GM12878 (cell line): ENCODE data around the gene STEAP3. TPM values are rescaled to one million over a fixed set of nuclear protein-coding genes. Genes with fewer than 3 reads are reported as not detected.

Source experiments
- ATAC-seq: fragments of 200-7000 bp; cut with Tn5 transposase; 3 replicates; pipeline ENCODE4 v1.9.1; 2020; ENCODE audit warnings: mild to moderate bottlenecking, moderate library complexity
- BruUV-seq: library from RNA; stranded (reverse); fragments of 400-500 nt; replicated peaks from 2 replicates; lab custom pipeline; 2021; lab: Mats Ljungman, UMichigan
- CTCF ChIA-PET: fragments of 300-600 bp; sonication (Branson Sonifier 250); formaldehyde crosslinking; extraction: SDS; loops from one replicate; lab custom pipeline; 2021; ENCODE audit warnings: inconsistent platforms; lab: Yijun Ruan, JAX
- POLR2A ChIA-PET: fragments of 350-600 bp; formaldehyde crosslinking; extraction: SDS; loops from one replicate; lab custom pipeline; 2021; ENCODE audit warnings: inconsistent platforms; lab: Charles Lee
- RAD21 ChIA-PET: fragments of 300-600 bp; sonication (Branson Sonifier 250); formaldehyde crosslinking; loops from one replicate; lab custom pipeline; 2023; ENCODE audit warnings: antibody characterized with exemption; ENCODE audit not compliant: unreplicated experiment; lab: Charles Lee
- SMC1A ChIA-PET: fragments of 300-600 bp; sonication (Branson Sonifier 250); formaldehyde crosslinking; loops from one replicate; lab custom pipeline; 2023; ENCODE audit not compliant: unreplicated experiment, uncharacterized antibody; lab: Charles Lee
- DNase-seq: peaks from one replicate; pipeline ENCODE4 v3.0.0-alpha.2; 2011; ENCODE audit warnings: low read depth, low spot score
- FAIRE-seq: peaks from 3 replicates; lab custom pipeline; 2011; peaks lifted over from hg19 to GRCh38; lab: Jason Lieb, UNC
- H2AFZ ChIP-seq: 2 replicates; pipeline ENCODE4 v1.6.0; 2011; ENCODE audit warnings: low read depth, low read length, control low read depth; ENCODE audit not compliant: control insufficient read depth
- H3K27ac ChIP-seq: 2 replicates; pipeline ENCODE4 v1.5.1; 2011; ENCODE audit warnings: control low read depth; ENCODE audit not compliant: control insufficient read depth, insufficient read depth
- H3K27me3 ChIP-seq, 2 experiments: replicated peaks in 1 of 2; 2 replicates each; pipeline versions ENCODE4 v1.6.0 to v1.6.1; 2011; ENCODE audit warnings: low read length in 1 of 2; ENCODE audit not compliant: control insufficient read depth in 2 of 2, insufficient read depth in 2 of 2
- H3K36me3 ChIP-seq, 2 experiments: 2 replicates each; pipeline ENCODE4 v1.5.1; 2011; ENCODE audit warnings: low read length in 1 of 2; ENCODE audit not compliant: control insufficient read depth in 2 of 2, insufficient read depth in 2 of 2
- H3K4me1 ChIP-seq: 2 replicates; pipeline ENCODE4 v1.6.1; 2011; ENCODE audit warnings: mild to moderate bottlenecking, low read length, moderate library complexity, mixed read lengths; ENCODE audit not compliant: control insufficient read depth, insufficient read depth
- H3K4me2 ChIP-seq: 2 replicates; pipeline ENCODE4 v1.6.0; 2011; ENCODE audit warnings: control low read depth; ENCODE audit not compliant: control insufficient read depth, insufficient read depth
- H3K4me3 ChIP-seq: fragments of 200-600 bp; sonication (generic); 2 replicates; pipeline ENCODE4 v1.5.1; 2016
- H3K79me2 ChIP-seq: 2 replicates; pipeline ENCODE4 v1.6.0; 2011; ENCODE audit warnings: low read length; ENCODE audit not compliant: control insufficient read depth, insufficient read depth
- H3K9ac ChIP-seq: 2 replicates; pipeline ENCODE4 v1.8.0; 2011; ENCODE audit warnings: low read length, control low read depth, mixed read lengths; ENCODE audit not compliant: control insufficient read depth, insufficient read depth
- H3K9me3 ChIP-seq: replicated peaks from 3 replicates; pipeline ENCODE4 v1.5.1; 2011; ENCODE audit warnings: mild to moderate bottlenecking, low read length; ENCODE audit not compliant: control insufficient read depth, insufficient read depth
- H4K20me1 ChIP-seq: 2 replicates; pipeline ENCODE4 v1.6.0; 2011; ENCODE audit not compliant: control insufficient read depth, insufficient read depth
- E2F4 ChIP-seq: IDR thresholded peaks from 2 replicates; pipeline ENCODE4 v1.6.1; 2012; ENCODE audit warnings: low read depth, low read length, improper control_type of control experiment
- EGR1 ChIP-seq, 2 experiments: IDR thresholded peaks; 1 replicate in 1 of 2; 2 replicates in 1 of 2; pipeline ENCODE4 v1.6.1; 2011 to 2012; ENCODE audit warnings: low read depth in 2 of 2, low read length in 2 of 2, borderline replicate concordance in 1 of 2, mild to moderate bottlenecking in 1 of 2, moderate library complexity in 1 of 2
- EZH2 ChIP-seq: IDR thresholded peaks from 2 replicates; pipeline ENCODE4 v1.6.1; 2012; ENCODE audit warnings: low read depth, mild to moderate bottlenecking, control low read depth, inconsistent platforms, low read length, borderline replicate concordance; ENCODE audit not compliant: control insufficient read depth
- MYB ChIP-seq: fragments of 150-350 bp; IDR thresholded peaks from 2 replicates; pipeline ENCODE4 v1.6.1; 2014; ENCODE audit warnings: mild to moderate bottlenecking, low read depth, low read length, borderline replicate concordance
- NFXL1 ChIP-seq: fragments of 450-650 bp; IDR thresholded peaks from 2 replicates; pipeline ENCODE4 v1.6.1; 2017; ENCODE audit warnings: antibody characterized with exemption, mild to moderate bottlenecking, borderline replicate concordance
- NKRF ChIP-seq: fragments of 450-650 bp; conservative IDR thresholded peaks from 2 replicates; pipeline ENCODE4 v1.6.1; 2017; ENCODE audit warnings: mild to moderate bottlenecking, moderate library complexity
- PAX5 ChIP-seq: IDR thresholded peaks from 2 replicates; pipeline ENCODE4 v1.6.1; 2011; ENCODE audit warnings: low read depth, low read length, borderline replicate concordance
- PML ChIP-seq: IDR thresholded peaks from 2 replicates; pipeline ENCODE4 v1.6.1; 2012; ENCODE audit warnings: low read length, inconsistent platforms
- POLR2AphosphoS5 ChIP-seq: IDR thresholded peaks from 2 replicates; pipeline ENCODE4 v1.6.1; 2011; ENCODE audit warnings: mild to moderate bottlenecking, low read length, inconsistent platforms
- RB1 ChIP-seq: fragments of 450-650 bp; formaldehyde crosslinking; IDR thresholded peaks from 2 replicates; pipeline ENCODE4 v1.6.1; 2017; ENCODE audit warnings: mild to moderate bottlenecking, borderline replicate concordance
- SREBF2 ChIP-seq: IDR thresholded peaks from 2 replicates; pipeline ENCODE4 v1.6.1; 2012; ENCODE audit warnings: mild to moderate bottlenecking, low read length
- STAT1 ChIP-seq: fragments of 450-650 bp; conservative IDR thresholded peaks from 2 replicates; pipeline ENCODE4 v1.6.1; 2014; ENCODE audit warnings: antibody characterized with exemption, mild to moderate bottlenecking
- STAT3 ChIP-seq: IDR thresholded peaks from 2 replicates; pipeline ENCODE4 v1.6.1; 2011; ENCODE audit warnings: low read depth, low read length, improper control_type of control experiment
- ZBED1 ChIP-seq: IDR thresholded peaks from 2 replicates; pipeline ENCODE4 v1.6.1; 2016; ENCODE audit warnings: borderline replicate concordance
- ZNF217 ChIP-seq: fragments of 450-650 bp; IDR thresholded peaks from 2 replicates; pipeline ENCODE4 v1.6.1; 2017; ENCODE audit warnings: antibody characterized with exemption, mild to moderate bottlenecking
- WGBS: methylation state at CpG from one replicate; pipeline ENCODE4 v1.1.6; 2016; ENCODE audit warnings: low lambda C conversion rate; ENCODE audit not compliant: insufficient replicate concordance, insufficient coverage; ENCODE audit errors: missing lambda C conversion rate; 5-methylcytosine and 5-hydroxymethylcytosine counted together
- in situ Hi-C: fragments of 300-500 bp; cut with MboI; formaldehyde crosslinking; loops from 9 replicates; pipeline ENCODE4 v1.14.3; 2018; ENCODE audit warnings: mixed read lengths
- intact Hi-C: fragments of 100-400 bp; cut with micrococcal nuclease; formaldehyde crosslinking; loops from one replicate; pipeline ENCODE4 v1.14.2; 2022; ENCODE audit not compliant: unreplicated experiment
- polyA plus RNA-seq, 11 experiments: library from polyadenylated mRNA; depleted of rRNA in 4 of 11; unstranded in 6 of 11; stranded (reverse) in 5 of 11; fragments of >200 nt; fragmentation: Nextera tagmentation in 4 of 11; fragmentation: Illumina TruSeq in 1 of 11; extraction: Ambion mirVana in 4 of 11; extraction: Trizol in 1 of 11; gene quantifications; 1 replicate in 1 of 11; 2 replicates in 10 of 11; pipeline versions ENCODE4 v1.2.1 to v1.2.3, GENCODE V29; 2011 to 2016; ENCODE audit warnings: inconsistent platforms in 2 of 11, missing spikeins in 2 of 11, low read depth in 1 of 11
- total RNA-seq, 4 experiments: library from RNA; depleted of rRNA in 3 of 4; stranded (reverse); fragments of >200 nt in 3 of 4; fragmentation: Illumina TruSeq in 1 of 4; extraction: Trizol in 1 of 4; gene quantifications; 2 replicates each; pipeline versions ENCODE4 v1.2.1 to v1.2.3, GENCODE V29; 2013 to 2021
- TF ChIP-seq, protein P1 (sequence below): IDR thresholded peaks from 2 replicates; pipeline ENCODE4 v1.6.1; 2011; ENCODE audit warnings: borderline replicate concordance, low read depth, mild to moderate bottlenecking, moderate library complexity, mixed read lengths, low read length; ENCODE audit not compliant: insufficient read depth; ENCODE audit errors: extremely low read length
- TF ChIP-seq, protein P2 (sequence below): fragments of 450-650 bp; IDR thresholded peaks from 2 replicates; pipeline ENCODE4 v1.6.1; 2018; ENCODE audit warnings: mild to moderate bottlenecking, low read depth, moderate library complexity; ENCODE audit not compliant: partially characterized antibody
- TF ChIP-seq, protein P3 (sequence below): fragments of 450-650 bp; IDR thresholded peaks from 2 replicates; pipeline ENCODE4 v1.6.1; 2014; ENCODE audit warnings: mild to moderate bottlenecking

Gene STEAP3
- total and polyA plus RNA-seq, 10 of the 15 experiments (the other 5 are each of a cell fraction or from before 2014, with no cell fraction given) = 0.42 to 8.3 (median 4.8) TPM

GRCh38 chr2:119180892-119181291 is 42.7 kb upstream of the STEAP3 start:
- ChIA-PET SMC1A (no interaction called here), POLR2A (no interaction called here), RAD21 (no interaction called here), CTCF (no interaction called here)
- no peak overlapping the region for H3K4me2 ChIP-seq
- H3K4me1 ChIP-seq = no peaks in the 10 kb centered on the region
- H3K9me3 ChIP-seq = no peaks in the 10 kb centered on the region
- no peaks in the 10 kb centered on the region for H3K79me2 ChIP-seq
- TF ChIP-seq NKRF (no peak), NFXL1 (no peak), E2F4 (no peak), ZNF217 (no peak), EGR1 (IDR thresholded peaks at IDR 0.05; ENCODE audit: borderline replicate concordance in 1 of 2, low read depth in 2 of 2, low read length in 2 of 2) (no peak), PAX5 (no peak), POLR2AphosphoS5 (no peak), STAT1 (no peak), SREBF2 (no peak), STAT3 (no peak), EZH2 (no peak), RB1 (no peak), PML (no peak), MYB (no peak), ZBED1 (no peak)
- TF ChIP-seq, protein P1, sequence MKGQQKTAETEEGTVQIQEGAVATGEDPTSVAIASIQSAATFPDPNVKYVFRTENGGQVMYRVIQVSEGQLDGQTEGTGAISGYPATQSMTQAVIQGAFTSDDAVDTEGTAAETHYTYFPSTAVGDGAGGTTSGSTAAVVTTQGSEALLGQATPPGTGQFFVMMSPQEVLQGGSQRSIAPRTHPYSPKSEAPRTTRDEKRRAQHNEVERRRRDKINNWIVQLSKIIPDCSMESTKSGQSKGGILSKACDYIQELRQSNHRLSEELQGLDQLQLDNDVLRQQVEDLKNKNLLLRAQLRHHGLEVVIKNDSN = no peak
- TF ChIP-seq, protein P2, sequence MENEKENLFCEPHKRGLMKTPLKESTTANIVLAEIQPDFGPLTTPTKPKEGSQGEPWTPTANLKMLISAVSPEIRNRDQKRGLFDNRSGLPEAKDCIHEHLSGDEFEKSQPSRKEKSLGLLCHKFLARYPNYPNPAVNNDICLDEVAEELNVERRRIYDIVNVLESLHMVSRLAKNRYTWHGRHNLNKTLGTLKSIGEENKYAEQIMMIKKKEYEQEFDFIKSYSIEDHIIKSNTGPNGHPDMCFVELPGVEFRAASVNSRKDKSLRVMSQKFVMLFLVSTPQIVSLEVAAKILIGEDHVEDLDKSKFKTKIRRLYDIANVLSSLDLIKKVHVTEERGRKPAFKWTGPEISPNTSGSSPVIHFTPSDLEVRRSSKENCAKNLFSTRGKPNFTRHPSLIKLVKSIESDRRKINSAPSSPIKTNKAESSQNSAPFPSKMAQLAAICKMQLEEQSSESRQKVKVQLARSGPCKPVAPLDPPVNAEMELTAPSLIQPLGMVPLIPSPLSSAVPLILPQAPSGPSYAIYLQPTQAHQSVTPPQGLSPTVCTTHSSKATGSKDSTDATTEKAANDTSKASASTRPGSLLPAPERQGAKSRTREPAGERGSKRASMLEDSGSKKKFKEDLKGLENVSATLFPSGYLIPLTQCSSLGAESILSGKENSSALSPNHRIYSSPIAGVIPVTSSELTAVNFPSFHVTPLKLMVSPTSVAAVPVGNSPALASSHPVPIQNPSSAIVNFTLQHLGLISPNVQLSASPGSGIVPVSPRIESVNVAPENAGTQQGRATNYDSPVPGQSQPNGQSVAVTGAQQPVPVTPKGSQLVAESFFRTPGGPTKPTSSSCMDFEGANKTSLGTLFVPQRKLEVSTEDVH = no peak
- TF ChIP-seq, protein P3, sequence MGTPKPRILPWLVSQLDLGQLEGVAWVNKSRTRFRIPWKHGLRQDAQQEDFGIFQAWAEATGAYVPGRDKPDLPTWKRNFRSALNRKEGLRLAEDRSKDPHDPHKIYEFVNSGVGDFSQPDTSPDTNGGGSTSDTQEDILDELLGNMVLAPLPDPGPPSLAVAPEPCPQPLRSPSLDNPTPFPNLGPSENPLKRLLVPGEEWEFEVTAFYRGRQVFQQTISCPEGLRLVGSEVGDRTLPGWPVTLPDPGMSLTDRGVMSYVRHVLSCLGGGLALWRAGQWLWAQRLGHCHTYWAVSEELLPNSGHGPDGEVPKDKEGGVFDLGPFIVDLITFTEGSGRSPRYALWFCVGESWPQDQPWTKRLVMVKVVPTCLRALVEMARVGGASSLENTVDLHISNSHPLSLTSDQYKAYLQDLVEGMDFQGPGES = no peak
- no TSS peak for BruUV-seq
- no peaks in the 10 kb centered on the region; a peak in 1 of 4 replicates for H3K27me3 ChIP-seq
- ATAC-seq (no peak), DNase-seq (no peak), FAIRE-seq (no peak)
- H4K20me1 ChIP-seq = no peaks in the 10 kb centered on the region
- intact Hi-C loops = no loop called here
- H3K36me3 ChIP-seq = no peaks in the 10 kb centered on the region
- WGBS = 13% methylated on average over 5 of the region's 5 CpGs
- H2AFZ ChIP-seq = no peak overlapping the region
- in situ Hi-C loops = no loop called here
- H3K27ac ChIP-seq = no peak overlapping the region
- no peak overlapping the region for H3K9ac ChIP-seq
- H3K4me3 ChIP-seq = no peak overlapping the region
